ENCODE data around the gene ANKH.

ANKH gene

GRCh38 chr5:14728459-14728938 lies 143.1 kb downstream of the ANKH start:
- TF ChIP-seq CTCF (IDR thresholded peaks at IDR 0.05; ENCODE audit: low read depth, low read length) = no peak
- no peak for DNase-seq (ENCODE audit: extremely low read depth, low read depth)

- TF ChIP-seq CTCF (IDR thresholded peaks at IDR 0.05; ENCODE audit: low read depth, low read length) = no peak
- no peak for DNase-seq (ENCODE audit: extremely low read depth, low read depth)
Observed at GRCh38 chr5:14727928-14728458, 143.6 kb downstream of the ANKH start.

- DNase-seq (ENCODE audit: extremely low read depth, low read depth) = peak; percentile 61
- TF ChIP-seq CTCF (IDR thresholded peaks at IDR 0.05; ENCODE audit: low read depth, low read length) = peak; percentile 94
Observed at GRCh38 chr5:14727428-14727865, 144.1 kb downstream of the ANKH start.

- no peak for DNase-seq (ENCODE audit: extremely low read depth, low read depth)
- TF ChIP-seq CTCF (IDR thresholded peaks at IDR 0.05; ENCODE audit: low read depth, low read length) = no peak
Observed at GRCh38 chr5:14726066-14726838, 145.3 kb downstream of the ANKH start.

GRCh38 chr5:14724633-14725032 lies 146.9 kb downstream of the ANKH start:
- no peak for DNase-seq (ENCODE audit: extremely low read depth, low read depth)
- no peak for TF ChIP-seq CTCF (IDR thresholded peaks at IDR 0.05; ENCODE audit: low read depth, low read length)

GRCh38 chr5:14723701-14724132 lies 147.9 kb downstream of the ANKH start:
- DNase-seq (ENCODE audit: extremely low read depth, low read depth) = no peak
- TF ChIP-seq CTCF (IDR thresholded peaks at IDR 0.05; ENCODE audit: low read depth, low read length) = no peak

GRCh38 chr5:14722923-14723322 lies 148.7 kb downstream of the ANKH start:
- TF ChIP-seq CTCF (IDR thresholded peaks at IDR 0.05; ENCODE audit: low read depth, low read length) = no peak
- DNase-seq (ENCODE audit: extremely low read depth, low read depth) = no peak

Measured in AG09319 (cell line).